ENCODE data around the gene DIAPH2.

GRCh38 chrX:97284531-97284930 lies 599.9 kb downstream of the DIAPH2 start:
- TF ChIP-seq, protein P1, sequence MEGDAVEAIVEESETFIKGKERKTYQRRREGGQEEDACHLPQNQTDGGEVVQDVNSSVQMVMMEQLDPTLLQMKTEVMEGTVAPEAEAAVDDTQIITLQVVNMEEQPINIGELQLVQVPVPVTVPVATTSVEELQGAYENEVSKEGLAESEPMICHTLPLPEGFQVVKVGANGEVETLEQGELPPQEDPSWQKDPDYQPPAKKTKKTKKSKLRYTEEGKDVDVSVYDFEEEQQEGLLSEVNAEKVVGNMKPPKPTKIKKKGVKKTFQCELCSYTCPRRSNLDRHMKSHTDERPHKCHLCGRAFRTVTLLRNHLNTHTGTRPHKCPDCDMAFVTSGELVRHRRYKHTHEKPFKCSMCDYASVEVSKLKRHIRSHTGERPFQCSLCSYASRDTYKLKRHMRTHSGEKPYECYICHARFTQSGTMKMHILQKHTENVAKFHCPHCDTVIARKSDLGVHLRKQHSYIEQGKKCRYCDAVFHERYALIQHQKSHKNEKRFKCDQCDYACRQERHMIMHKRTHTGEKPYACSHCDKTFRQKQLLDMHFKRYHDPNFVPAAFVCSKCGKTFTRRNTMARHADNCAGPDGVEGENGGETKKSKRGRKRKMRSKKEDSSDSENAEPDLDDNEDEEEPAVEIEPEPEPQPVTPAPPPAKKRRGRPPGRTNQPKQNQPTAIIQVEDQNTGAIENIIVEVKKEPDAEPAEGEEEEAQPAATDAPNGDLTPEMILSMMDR (IDR thresholded peaks at IDR 0.05): no peak
- TF ChIP-seq POLR2A (IDR thresholded peaks at IDR 0.05): no peak
- no peak for TF ChIP-seq POLR2AphosphoS5 (IDR thresholded peaks at IDR 0.05)

Measured in breast epithelium (tissue), 3 donors.